Lower leg skin (tissue), 4 donors: ENCODE results near the gene SLC38A10. TPM values are rescaled to one million over a fixed set of nuclear protein-coding genes. Genes with fewer than 3 reads are reported as not detected.

ENCODE experiments used
- DNase-seq, 2 donors: peaks; one replicate each; pipeline ENCODE4 v3.0.0-alpha.2; 2019; ENCODE audit warnings: low spot score in 2 of 2
- H3K4me3 ChIP-seq: fragments of 200-600 bp; sonication (generic); 2 replicates; pipeline ENCODE4 v1.5.1; 2017; ENCODE audit warnings: mild to moderate bottlenecking, low read depth; ENCODE audit not compliant: poor library complexity, severe bottlenecking
- CTCF ChIP-seq, 3 donors: fragments of 450-650 bp; IDR thresholded peaks; one replicate each; pipeline ENCODE4 v1.5.1; 2016; ENCODE audit warnings: antibody characterized with exemption in 3 of 3, mild to moderate bottlenecking in 3 of 3, moderate library complexity in 2 of 3
- POLR2A ChIP-seq, 2 donors: fragments of 450-650 bp; IDR thresholded peaks; one replicate each; pipeline ENCODE4 v1.6.1; 2016 to 2017; ENCODE audit warnings: antibody characterized with exemption in 2 of 2, mild to moderate bottlenecking in 1 of 2, moderate library complexity in 1 of 2
- WGBS, 2 donors: methylation state at CpG; one replicate each; pipeline ENCODE4 v1.1.5; 2018; 5-methylcytosine and 5-hydroxymethylcytosine counted together
- intact Hi-C: fragments of 100-400 bp; cut with DNase I; formaldehyde crosslinking; loops from one replicate; pipeline ENCODE4 v1.15.0; 2023; ENCODE audit warnings: low total_unique reads
- total RNA-seq, 4 donors: library from RNA; depleted of rRNA; stranded (reverse); fragments of >200 nt; gene quantifications; one replicate each; pipeline ENCODE4 v1.1.0, GENCODE V29; 2016

Gene SLC38A10
- total RNA-seq, 4 donors from 2014 or later: 47.5 to 100 (median 73.3) TPM

- TF ChIP-seq POLR2A (IDR thresholded peaks at IDR 0.05) (no peak), CTCF (IDR thresholded peaks at IDR 0.05) (no peak)
- intact Hi-C loops: loop anchor here (10.0 kb wide), 1 partner anchor 195 kb away; no protein-coding TSS in a partner anchor
- no peak overlapping the region for H3K4me3 ChIP-seq
- DNase-seq: no peak
- WGBS, 2 donors: 93% methylated on average over 21 of the region's 21 CpGs
Observed at GRCh38 chr17:81289627-81290026, 5.5 kb downstream of the SLC38A10 start.

- no peak overlapping the region for H3K4me3 ChIP-seq
- 86 to 88% methylated on average over 8 of the region's 8 CpGs for WGBS, 2 donors
- DNase-seq: no peak
- intact Hi-C loops: no loop called here
- no peak for TF ChIP-seq POLR2A (IDR thresholded peaks at IDR 0.05)
- TF ChIP-seq CTCF (IDR thresholded peaks at IDR 0.05): no peak
Observed at GRCh38 chr17:81288715-81289114, 6.4 kb downstream of the SLC38A10 start.

DNA sequence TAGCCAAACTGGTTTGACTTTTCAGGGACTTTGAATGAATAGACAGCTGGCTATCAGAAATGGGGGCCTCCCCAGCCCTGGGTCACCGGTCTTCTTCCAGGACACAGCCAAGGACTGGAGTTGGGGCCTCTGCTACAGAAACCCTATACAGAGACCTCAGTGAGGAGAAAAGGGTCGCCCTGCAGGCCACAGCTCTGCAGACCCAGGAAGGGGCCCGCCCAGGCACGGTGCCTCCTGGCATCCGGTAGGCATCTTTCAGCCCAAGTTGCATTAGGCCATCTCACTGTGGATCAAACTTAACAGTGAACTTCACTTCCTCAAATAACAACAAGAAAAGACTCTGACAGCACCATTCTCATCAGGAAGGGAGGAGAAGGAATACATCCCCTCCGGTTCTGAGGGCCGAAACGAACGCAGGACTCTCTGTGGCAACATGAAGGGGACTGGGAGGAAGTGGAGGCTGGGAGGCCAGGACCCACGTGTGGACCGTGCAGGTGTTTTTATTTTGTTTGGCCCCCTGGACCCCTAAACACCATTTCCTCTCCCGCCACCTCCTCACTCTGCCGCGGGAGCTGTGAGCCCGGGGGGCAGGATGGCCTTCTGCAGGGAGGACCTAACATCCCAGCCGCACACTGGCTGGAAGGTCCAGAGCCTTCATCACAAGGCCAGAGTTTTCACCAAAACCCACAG lies 7.2 kb downstream of the SLC38A10 start:
- no peak for TF ChIP-seq CTCF (IDR thresholded peaks at IDR 0.05)
- TF ChIP-seq POLR2A (IDR thresholded peaks at IDR 0.05): no peak
- H3K4me3 ChIP-seq: no peak overlapping the region
- no peak for DNase-seq
- WGBS, 2 donors: 80 to 88% methylated on average over 16 of the region's 16 CpGs
- intact Hi-C loops: no loop called here

- H3K4me3 ChIP-seq: no peak overlapping the region
- TF ChIP-seq POLR2A (IDR thresholded peaks at IDR 0.05) (no peak), CTCF (IDR thresholded peaks at IDR 0.05) (no peak)
- DNase-seq: no peak
- 88 to 95% methylated on average over 20 to 21 of the region's 21 CpGs for WGBS, 2 donors
- intact Hi-C loops: no loop called here
Observed at GRCh38 chr17:81287152-81287551, 8.0 kb downstream of the SLC38A10 start.

- TF ChIP-seq POLR2A (IDR thresholded peaks at IDR 0.05) (no peak), CTCF (IDR thresholded peaks at IDR 0.05) (no peak)
Observed at GRCh38 chr17:81286491-81287145, 8.5 kb downstream of the SLC38A10 start.

More at GRCh38 chr17:81286491-81287145, 8.5 kb downstream of the SLC38A10 start:
- WGBS, 2 donors: 91 to 92% methylated on average over 23 of the region's 23 CpGs
- no peak overlapping the region for H3K4me3 ChIP-seq
- no peak for DNase-seq
- intact Hi-C loops: no loop called here
